HG02610 (cell line): ENCODE data around the gene PPIC.
"Not testable (repeated sequence)": the region's sequence is repeated elsewhere in the genome, so short reads cannot be mapped to it uniquely, and the experiment has no call there.

Experiments used
- ATAC-seq: cut with Tn5 transposase; IDR thresholded peaks from one replicate; pipeline ENCODE4 v1.9.1; 2021; ENCODE audit warnings: mild to moderate bottlenecking, moderate library complexity; ENCODE audit not compliant: unreplicated experiment

The PPIC gene

DNA sequence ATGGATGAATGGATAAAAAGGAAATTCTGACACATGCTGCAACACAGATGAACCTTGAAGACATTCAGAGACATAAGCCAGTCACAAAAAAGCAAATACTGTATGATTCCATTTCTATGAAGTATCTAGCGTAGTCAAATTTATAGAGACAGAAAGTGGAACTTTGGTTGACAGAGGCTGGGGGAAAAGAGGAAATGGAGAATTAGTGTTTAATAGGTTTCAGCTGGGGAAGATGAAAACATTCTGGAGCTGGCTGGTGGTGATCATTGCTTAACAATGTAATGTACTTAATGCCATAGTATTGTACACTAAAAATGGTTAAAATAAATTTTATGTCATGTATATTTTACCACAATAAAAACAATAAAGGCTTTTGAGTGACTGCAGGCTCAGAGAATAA lies 24.2 kb downstream of the PPIC start:
- no peak for ATAC-seq

- no peak for ATAC-seq
Measured at GRCh38 chr5:123007754-123008153, 28.8 kb downstream of the PPIC start.

DNA sequence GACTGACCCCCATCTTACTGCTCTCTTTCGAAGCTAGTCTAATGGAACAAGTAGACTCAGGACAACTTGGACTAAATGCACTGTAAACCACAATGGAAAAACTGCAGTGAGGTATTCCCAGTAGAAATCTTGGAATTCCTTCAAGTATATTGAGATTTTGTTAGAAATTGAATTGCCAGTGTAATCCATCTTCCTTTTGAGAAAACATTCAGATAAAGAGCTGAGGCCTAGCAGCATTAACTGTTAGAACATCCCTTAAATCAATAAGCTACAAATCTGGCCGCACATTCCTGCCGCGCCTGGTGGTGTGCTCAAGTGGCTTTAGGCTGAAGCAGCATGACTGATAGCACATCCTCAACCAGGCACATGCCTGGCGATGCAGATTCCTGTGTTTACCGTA lies 29.3 kb downstream of the PPIC start:
- no peak for ATAC-seq

- no peak for ATAC-seq
Measured at GRCh38 chr5:123001808-123002207, 34.7 kb downstream of the PPIC start.

DNA sequence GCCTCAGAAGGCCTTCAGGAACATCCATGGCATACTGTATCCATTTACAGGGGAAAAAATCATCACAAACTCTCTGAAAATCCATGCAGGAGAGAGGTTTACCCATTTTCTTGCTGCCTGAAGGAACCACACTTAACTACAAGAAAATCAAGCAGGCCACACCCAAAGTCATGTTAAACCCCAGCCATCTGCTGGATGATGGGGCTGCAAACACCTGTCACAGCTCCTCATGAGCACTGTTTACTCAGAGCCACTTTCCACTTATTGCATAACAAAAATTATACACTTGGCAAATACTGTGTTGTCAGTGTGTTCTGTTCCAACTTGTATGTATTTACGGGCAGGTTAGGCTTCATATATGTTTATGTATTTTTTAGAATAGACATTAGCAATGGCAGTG lies 35.8 kb downstream of the PPIC start:
- no peak for ATAC-seq

- ATAC-seq = peak; percentile 82
Measured at GRCh38 chr5:122999947-123000563, 36.5 kb downstream of the PPIC start.

- ATAC-seq = no peak
Measured at GRCh38 chr5:122997294-122997693, 39.2 kb downstream of the PPIC start.

- ATAC-seq = no peak
Measured at GRCh38 chr5:122996091-122996490, 40.4 kb downstream of the PPIC start.

- peak; percentile 98 for ATAC-seq
Measured at GRCh38 chr5:122985954-122986721, 50.4 kb downstream of the PPIC start.

DNA sequence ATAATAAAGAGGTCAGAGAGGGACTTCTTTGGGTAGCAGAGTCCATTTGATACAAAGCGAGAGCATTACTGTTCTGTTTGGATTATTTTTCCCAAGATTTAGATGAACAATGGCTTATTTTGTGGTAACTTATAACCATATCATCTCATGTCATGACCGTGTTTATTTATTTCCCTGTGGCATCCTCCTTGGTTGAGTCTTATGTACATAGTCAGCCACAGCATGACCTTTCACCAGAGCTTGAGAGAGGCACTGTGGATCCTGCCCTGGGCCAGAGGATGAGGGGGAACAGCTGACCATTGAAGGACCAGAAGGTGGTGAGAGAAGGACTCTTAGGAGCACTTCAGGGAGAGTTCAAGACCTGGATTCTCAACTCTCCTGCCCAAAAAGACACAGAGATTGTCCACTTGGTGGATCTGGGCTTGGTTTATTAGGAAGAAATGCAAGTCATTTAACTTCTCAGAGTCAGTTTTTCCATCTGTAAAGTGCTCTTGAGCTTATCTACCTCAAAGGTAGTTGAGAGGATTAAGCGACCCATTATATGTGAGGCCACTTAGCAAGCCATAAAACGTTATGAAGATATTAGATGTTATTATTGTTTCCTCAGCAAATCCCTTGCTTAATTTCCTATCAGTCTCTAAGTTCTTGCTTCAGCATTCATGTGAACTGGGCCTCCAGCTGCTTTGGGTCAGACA lies 51.4 kb downstream of the PPIC start:
- ATAC-seq = no peak

GRCh38 chr5:122984425-122984824 lies 52.1 kb downstream of the PPIC start:
- peak; percentile 54 for ATAC-seq

GRCh38 chr5:122982376-122982775 lies 54.1 kb downstream of the PPIC start:
- ATAC-seq = no peak

GRCh38 chr5:122981846-122982245 lies 54.7 kb downstream of the PPIC start:
- no peak for ATAC-seq

DNA sequence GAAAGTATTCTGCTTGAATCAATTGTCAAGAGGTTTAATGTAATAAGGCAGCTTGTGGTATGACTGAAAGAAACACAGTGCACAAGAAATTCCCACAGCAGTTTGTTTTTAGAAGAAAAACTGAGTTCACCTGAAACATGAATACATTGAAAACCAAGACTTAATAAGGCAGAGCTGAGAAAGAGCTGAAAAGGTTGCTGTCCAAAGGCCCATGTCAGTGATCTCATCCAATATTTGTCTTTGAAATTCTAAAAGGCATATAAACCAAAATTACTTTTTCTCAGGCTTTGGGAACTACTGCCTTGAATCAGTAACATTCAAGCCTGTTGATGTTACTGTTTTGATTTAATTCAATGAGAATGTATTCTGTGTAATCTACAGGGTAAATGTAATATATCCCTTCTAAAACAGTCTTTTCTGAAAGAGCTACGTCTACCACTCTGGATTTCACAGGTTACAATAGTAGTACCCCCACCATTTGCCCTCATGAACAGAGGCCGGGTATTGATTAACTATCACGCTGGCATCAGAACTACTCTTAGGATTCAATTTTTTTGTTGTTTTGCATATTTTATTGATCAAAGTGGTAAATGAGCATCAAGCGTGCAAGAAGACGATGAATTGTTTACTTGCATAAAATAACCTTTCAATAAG lies 57.8 kb downstream of the PPIC start:
- no peak for ATAC-seq

DNA sequence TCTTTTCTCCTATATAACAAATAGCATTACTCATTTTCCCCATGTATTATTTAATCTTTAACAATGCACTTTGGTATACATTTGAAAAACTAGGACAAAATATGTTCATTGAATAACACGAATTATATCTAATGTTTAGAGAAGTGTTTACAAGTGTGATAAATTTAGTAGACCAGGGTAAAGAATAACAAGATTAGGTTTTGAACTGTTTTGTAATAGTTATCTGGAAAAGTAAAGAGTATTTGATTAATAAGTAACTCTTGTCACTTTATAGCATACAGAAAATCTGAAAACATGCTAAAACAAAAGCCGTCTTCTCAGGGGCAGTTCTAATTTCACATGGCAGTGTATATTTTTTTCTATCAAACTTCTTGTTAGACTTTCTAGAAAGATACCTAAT lies 58.5 kb downstream of the PPIC start:
- ATAC-seq = no peak

DNA sequence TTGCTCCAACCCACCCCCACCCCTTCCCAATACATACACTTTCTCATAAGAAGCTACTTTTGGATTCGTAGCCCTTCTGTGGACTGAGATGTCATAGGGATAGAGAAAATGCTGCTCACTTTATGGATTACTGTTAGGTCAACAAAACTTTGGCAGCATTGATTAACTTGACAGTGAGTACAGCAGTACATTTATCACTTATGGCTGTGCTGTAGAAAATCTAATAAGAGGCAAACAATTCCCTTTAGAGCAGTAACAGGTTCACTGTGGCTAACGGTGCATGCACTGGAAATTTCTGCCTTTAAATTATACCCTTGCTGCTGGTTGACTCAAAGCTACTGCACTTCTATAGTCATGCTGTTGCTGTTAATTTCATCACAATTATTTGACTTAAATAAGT lies 59.2 kb downstream of the PPIC start:
- no peak for ATAC-seq

- not testable (repeated sequence) for ATAC-seq
Measured at GRCh38 chr5:122974251-122974650, 62.3 kb downstream of the PPIC start.

GRCh38 chr5:122973759-122974158 lies 62.8 kb downstream of the PPIC start:
- ATAC-seq = not testable (repeated sequence)
